ENCODE data around the gene TECPR1.

- TF ChIP-seq CTCF (IDR thresholded peaks at IDR 0.05) (no peak), POLR2A (IDR thresholded peaks at IDR 0.05) (no peak)
Observed at GRCh38 chr7:98236355-98237185, 15.5 kb downstream of the TECPR1 start.
